Activated CD8-positive, alpha-beta memory T cell treated with anti-CD3 and anti-CD28 coated beads, Interleukin-2, amount 50 U/mL, for 1 hour (primary cell): Measurements from ENCODE around the gene ALK.
"Not testable (repeated sequence)": the region's sequence is repeated elsewhere in the genome, so short reads cannot be mapped to it uniquely, and the experiment has no call there.

Source experiments
- DNase-seq: peaks from one replicate; pipeline ENCODE4 v3.0.0-alpha.2; 2020; ENCODE audit errors: extremely low read depth

Gene ALK

DNA sequence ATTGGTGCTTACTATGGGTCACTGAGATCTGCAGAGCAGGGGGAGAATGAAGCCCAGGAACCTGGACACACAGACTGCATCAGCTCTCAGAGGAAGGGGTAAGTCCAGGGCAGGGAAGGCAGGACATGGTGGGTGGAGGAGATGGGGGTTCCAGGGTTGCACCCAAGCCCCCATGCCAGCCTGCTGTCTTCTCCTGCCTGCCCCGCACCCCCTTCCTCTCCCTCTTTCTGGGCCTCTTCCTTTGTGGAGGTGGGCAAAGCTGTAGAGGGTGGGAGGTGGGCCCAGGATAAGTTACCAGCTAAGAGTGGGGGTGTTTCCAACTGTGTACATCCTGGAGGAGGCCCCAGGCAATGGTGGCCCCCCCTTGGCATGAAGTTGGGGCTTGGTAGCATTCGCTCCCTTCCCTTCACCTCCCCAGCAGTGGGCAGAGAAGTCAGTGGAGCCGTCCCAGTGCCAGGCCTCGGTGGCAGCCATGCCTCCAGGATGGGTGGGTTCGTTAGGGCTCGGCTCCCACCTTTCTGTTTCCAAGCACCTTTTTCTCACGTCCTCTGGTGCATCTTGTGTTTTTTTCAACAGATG lies 674.0 kb downstream of the ALK start:
- no peak for DNase-seq

GRCh38 chr2:29246383-29247300 lies 674.7 kb downstream of the ALK start:
- no peak for DNase-seq

GRCh38 chr2:29245742-29246382 lies 675.5 kb downstream of the ALK start:
- DNase-seq: no peak

DNA sequence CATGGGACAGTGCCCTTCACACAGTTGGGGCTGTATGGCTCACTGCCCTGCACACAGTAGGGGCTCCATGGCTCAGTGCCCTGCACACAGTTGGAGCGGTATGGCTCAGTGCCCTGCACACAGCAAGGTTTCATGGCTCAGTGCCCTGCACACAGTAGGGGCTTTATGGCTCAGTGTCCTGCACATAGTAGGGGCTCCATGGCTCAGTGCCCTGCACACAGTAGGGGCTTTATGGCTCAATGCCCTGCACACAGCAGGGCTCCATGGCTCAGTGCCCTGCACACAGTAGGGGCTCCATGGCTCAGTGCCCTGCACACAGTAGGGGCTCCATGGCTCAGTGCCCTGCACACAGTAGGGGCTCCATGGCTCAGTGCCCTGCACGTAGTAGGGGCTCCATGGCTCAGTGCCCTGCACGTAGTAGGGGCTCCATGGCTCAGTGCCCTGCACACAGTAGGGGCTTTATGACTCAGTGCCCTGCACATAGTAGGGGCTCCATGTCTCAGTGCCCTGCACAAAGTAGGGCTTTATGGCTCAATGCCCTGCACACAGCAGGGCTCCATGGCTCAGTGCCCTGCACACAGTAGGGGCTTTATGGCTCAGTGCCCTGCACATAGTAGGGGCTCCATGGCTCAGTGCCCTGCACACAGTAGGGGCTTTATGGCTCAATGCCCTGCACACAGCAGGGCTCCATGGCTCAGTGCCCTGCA lies 676.2 kb downstream of the ALK start:
- not testable (repeated sequence) for DNase-seq

GRCh38 chr2:29242621-29243375 lies 678.6 kb downstream of the ALK start:
- DNase-seq: no peak

DNA sequence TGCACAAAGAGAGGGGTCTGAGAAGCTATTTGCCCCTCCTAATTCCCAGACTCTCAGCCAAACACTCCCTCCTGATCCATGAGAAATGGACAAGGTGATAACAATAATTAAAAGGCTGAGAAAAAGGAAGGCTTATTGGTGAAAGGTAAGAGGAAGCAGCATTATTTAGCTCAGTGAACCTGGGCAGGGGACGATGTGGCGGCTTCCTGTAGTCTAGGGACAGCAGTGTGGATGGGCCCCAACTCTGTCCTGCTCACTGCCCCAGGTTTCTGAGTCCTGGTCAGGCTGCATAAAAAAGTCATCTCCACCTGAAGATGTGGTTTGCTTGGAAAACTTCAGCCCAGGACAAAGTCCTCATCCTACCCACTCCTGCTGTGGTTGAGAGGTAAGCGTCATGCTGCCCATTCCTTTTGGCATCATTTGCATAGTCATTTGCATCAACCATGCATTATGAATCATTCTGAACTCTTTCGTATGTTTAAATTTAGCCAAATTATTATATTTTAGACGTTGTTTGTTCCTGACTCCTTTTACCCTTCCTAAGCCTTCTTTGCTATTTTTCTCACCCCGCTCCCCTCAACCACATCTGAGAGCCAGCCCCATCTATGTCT lies 679.3 kb downstream of the ALK start:
- DNase-seq: no peak

GRCh38 chr2:29241341-29241740 lies 680.0 kb downstream of the ALK start:
- no peak for DNase-seq

DNA sequence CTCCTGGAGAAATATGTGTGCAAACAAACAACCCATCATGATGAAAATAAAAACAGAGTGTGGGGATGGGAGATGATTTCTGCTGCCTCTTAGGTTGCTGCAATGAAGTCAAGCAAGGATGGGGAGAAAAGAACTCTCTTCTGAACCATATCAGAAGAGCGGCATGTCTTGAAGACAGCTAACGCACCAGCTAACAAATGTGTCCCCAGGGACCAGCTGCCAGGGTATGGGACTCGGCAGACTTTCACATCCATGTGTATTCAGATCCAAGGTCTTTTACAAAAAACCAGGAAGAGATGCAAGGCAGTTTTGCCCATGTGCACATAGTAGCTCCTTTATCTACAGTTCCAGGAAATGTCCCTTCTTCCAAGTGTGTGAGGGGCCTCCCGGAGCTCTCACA lies 680.8 kb downstream of the ALK start:
- no peak for DNase-seq

DNA sequence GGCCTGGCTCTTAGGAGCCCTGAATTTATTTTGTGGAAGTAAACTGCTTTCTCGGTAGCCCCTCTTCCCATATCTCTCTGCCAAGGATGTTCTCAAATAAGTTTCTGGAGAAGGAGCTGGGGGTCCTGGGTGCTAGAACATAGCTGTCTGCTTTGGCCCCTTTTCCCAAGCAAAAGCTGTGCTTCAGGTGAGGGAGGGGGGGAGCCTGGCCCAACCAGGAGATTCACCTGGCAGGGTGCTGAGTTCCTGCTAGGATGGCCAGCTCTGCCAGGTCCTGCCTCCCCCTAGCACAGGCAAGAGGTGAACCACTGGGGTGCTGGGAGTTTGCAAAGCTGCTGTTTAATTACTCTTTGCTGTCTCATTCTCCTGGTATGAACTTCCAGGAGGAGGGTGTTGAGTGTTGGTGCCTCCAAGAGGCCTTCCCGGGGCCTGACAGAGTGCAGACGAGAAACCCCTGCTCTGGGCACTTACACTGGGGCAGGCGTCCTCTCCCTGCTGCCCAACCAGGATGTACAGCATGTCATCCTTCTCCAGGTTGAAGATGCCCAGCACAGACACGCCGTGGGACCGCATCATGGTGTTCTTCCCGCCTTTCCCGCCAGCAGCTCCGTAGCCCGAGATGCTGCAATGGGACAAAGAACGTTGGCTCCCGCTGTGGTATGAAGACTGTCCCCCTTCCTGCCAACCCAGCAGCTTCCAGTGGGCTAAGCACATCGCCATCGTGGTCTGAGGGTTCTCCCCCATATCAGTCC lies 682.0 kb downstream of the ALK start:
- no peak for DNase-seq

GRCh38 chr2:29238497-29238896 lies 682.9 kb downstream of the ALK start:
- DNase-seq: no peak

- no peak for DNase-seq
These were observed 685.3 kb downstream of the ALK start for GRCh38 chr2:29236074-29236473.

DNA sequence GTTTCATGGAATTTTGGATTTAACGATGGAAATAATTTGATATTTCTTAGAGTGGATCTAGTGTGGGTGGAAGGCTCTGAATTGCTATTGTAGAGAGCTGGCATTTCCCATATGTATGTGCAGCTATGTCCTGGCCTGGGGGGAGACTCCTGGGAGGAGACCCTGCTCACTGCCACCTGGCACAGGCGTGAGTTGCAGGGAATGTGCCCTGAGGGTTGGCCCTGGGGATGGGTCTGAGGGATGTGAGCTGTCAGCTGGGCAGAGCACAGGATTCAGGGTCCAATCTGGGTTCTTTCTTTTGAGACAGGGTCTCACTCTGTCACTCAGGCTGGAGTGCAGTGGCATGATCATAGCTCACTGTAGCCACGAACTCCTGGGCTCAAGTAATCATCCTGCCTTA lies 686.0 kb downstream of the ALK start:
- no peak for DNase-seq

GRCh38 chr2:29233428-29233827 lies 688.0 kb downstream of the ALK start:
- DNase-seq: no peak

DNA sequence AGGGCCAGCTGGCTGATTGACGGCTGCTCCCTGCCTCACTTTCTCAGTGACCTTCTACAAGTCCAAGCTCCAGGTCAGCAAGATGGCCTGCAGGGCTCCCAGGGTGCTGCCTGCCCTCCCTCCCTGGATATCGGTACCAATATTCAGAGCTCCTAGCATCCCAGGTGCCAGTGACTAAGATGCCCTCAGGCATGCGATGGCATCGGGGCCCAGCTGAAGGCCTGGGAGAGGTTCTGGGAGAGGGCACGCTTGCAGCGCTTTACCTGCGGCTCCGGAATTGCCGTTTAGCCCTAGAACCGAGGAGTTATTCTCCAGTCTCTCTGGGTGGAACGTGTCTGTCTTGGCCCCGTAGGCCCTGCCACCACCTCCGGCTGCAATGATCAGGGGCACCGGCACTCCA lies 689.3 kb downstream of the ALK start:
- no peak for DNase-seq

GRCh38 chr2:29229640-29230039 lies 691.7 kb downstream of the ALK start:
- no peak for DNase-seq

GRCh38 chr2:29228947-29229346 lies 692.4 kb downstream of the ALK start:
- DNase-seq: no peak

DNA sequence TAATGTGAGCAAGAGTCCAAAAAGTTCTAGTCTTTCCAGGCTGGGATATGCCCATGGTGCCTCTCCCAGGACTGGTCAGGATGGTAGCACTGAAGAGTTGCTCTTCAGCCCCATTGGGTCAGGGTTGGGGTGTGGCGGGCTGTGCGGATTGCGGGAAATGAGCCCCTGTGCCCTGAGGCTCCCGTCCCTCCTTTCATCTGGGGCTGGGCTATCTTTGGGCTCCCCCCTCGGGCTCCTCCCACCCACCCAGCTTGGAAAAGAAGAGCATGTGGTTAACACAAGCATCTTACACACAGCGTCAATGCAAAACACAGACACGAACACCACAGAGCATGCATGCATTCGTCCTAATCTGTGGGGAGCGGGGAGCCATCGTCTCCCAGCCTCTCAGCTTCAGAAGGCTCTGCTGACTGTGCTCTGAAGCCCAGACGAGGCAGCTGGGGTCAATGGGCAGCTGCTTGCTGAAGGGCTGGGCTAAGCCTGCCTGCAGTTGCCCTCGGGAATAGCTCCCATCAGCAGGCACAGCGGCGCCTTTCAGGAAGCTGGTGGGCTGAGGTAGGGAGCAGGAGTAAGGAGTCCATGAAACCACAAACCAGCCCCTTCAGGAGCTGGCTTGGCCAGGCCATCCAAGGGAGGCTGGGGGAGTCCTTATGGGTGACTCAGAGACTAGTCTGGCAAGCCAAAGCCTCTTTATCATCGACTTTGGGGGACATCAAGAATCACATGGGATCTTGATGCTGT lies 693.3 kb downstream of the ALK start:
- DNase-seq: no peak

DNA sequence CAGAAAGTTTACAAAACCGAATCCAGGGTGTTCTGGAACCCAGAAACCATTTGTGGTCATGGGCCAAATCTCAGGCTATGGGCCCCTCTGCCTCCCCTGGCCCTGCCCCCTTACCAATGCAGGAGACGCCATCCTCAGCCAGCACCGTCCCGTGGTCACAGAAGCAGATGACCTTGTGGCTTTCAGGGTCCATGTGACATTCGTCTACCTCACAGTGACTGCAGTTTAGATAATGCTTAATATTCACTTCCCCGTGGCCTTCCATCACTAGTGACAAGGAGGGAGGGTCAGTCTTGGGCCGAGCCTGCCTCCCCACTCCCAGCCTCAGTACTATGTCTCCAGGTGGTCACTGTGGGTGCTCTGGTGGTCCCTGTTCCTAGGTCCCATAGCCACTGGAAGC lies 694.6 kb downstream of the ALK start:
- no peak for DNase-seq

DNA sequence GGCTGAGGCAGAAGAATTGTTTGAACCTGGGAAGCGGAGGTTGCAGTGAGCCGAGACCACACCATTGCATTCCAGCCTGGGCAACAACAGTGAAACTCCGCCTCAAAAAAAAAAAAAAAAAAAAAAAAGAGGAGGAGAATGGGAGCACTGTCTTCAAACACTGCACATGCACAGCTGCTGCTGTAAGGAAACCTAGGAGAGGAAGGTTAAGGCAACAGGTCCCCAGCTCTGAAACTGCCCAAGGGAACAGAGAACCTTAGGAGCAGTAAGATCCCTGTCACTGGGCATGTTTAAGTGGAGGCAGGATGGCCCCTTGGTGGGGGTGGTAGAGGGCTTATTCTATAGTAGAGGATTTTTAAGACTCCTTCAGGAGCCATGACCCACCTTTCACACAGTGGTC lies 695.0 kb downstream of the ALK start:
- DNase-seq: no peak

- no peak for DNase-seq
These were observed 695.6 kb downstream of the ALK start for GRCh38 chr2:29225814-29226213.
